H9 (cell line): ENCODE results near the gene CAMSAP2. TPM values are rescaled to one million over a fixed set of nuclear protein-coding genes. Genes with fewer than 3 reads are reported as not detected.

ENCODE experiments used
- DNase-seq: peaks from one replicate; pipeline ENCODE4 v3.0.0-alpha.2; 2017
- H2AFZ ChIP-seq: one replicate; pipeline ENCODE4 v1.6.1; 2013; ENCODE audit warnings: mild to moderate bottlenecking, low read length, control low read depth, moderate library complexity
- H2AK5ac ChIP-seq: 2 replicates; pipeline ENCODE4 v1.6.1; 2013; ENCODE audit warnings: low read length, control low read depth, mixed read lengths; ENCODE audit not compliant: insufficient read length
- H2BK120ac ChIP-seq: one replicate; pipeline ENCODE4 v1.6.1; 2013; ENCODE audit warnings: low read depth, mild to moderate bottlenecking, low read length, control low read depth, inconsistent platforms; ENCODE audit not compliant: poor library complexity, severe bottlenecking
- H2BK12ac ChIP-seq: 2 replicates; pipeline ENCODE4 v1.6.1; 2013; ENCODE audit warnings: low read length, control low read depth, mixed read lengths, low read depth; ENCODE audit not compliant: insufficient read length
- H2BK15ac ChIP-seq: 2 replicates; pipeline ENCODE4 v1.6.1; 2013; ENCODE audit warnings: low read depth, low read length, control low read depth
- H2BK20ac ChIP-seq: one replicate; pipeline ENCODE4 v1.6.1; 2013; ENCODE audit warnings: low read depth, mild to moderate bottlenecking, low read length, control low read depth, inconsistent platforms; ENCODE audit not compliant: poor library complexity, severe bottlenecking
- H2BK5ac ChIP-seq: 2 replicates; pipeline ENCODE4 v1.6.1; 2013; ENCODE audit warnings: low read length, control low read depth, mixed read lengths; ENCODE audit not compliant: insufficient read length
- H3K14ac ChIP-seq: 2 replicates; pipeline ENCODE4 v1.6.1; 2013; ENCODE audit warnings: low read length, control low read depth; ENCODE audit not compliant: insufficient read depth
- H3K18ac ChIP-seq: 2 replicates; pipeline ENCODE4 v1.6.1; 2013; ENCODE audit warnings: low read depth, mild to moderate bottlenecking, mixed read lengths, low read length, control low read depth; ENCODE audit not compliant: insufficient read length
- H3K23ac ChIP-seq: 2 replicates; pipeline ENCODE4 v1.6.1; 2013; ENCODE audit warnings: low read length, control low read depth, mixed read lengths, low read depth; ENCODE audit not compliant: insufficient read length
- H3K23me2 ChIP-seq: 2 replicates; pipeline ENCODE4 v1.6.1; 2013; ENCODE audit warnings: low read depth, mild to moderate bottlenecking, mixed read lengths, low read length, control low read depth; ENCODE audit not compliant: insufficient read length, poor library complexity, severe bottlenecking
- H3K27ac ChIP-seq: 2 replicates; pipeline ENCODE4 v1.5.1; 2013; ENCODE audit warnings: low read length, control low read depth, mixed read lengths, low read depth; ENCODE audit not compliant: insufficient read length
- H3K27me3 ChIP-seq: 2 replicates; pipeline ENCODE4 v1.6.1; 2013; ENCODE audit warnings: low read length, control low read depth, inconsistent platforms; ENCODE audit not compliant: insufficient read depth
- H3K4ac ChIP-seq: 2 replicates; pipeline ENCODE4 v1.6.1; 2013; ENCODE audit warnings: low read depth, mild to moderate bottlenecking, control low read depth, inconsistent platforms, low read length, moderate library complexity
- H3K4me1 ChIP-seq: 2 replicates; pipeline ENCODE4 v1.6.1; 2013; ENCODE audit warnings: low read length, control low read depth, inconsistent platforms; ENCODE audit not compliant: insufficient read depth
- H3K4me2 ChIP-seq: 2 replicates; pipeline ENCODE4 v1.6.1; 2013; ENCODE audit warnings: low read length, control low read depth, mixed read lengths; ENCODE audit not compliant: insufficient read length, insufficient read depth
- H3K56ac ChIP-seq: 2 replicates; pipeline ENCODE4 v1.6.1; 2013; ENCODE audit warnings: low read depth, mild to moderate bottlenecking, mixed read lengths, low read length, control low read depth; ENCODE audit not compliant: insufficient read length
- H3K79me1 ChIP-seq: 2 replicates; pipeline ENCODE4 v1.6.1; 2013; ENCODE audit warnings: low read depth, mild to moderate bottlenecking, moderate library complexity, low read length, control low read depth, inconsistent platforms; ENCODE audit not compliant: insufficient read depth, poor library complexity, severe bottlenecking
- H3K79me2 ChIP-seq: 2 replicates; pipeline ENCODE4 v1.6.1; 2013; ENCODE audit warnings: low read length, control low read depth, inconsistent platforms; ENCODE audit not compliant: insufficient read depth
- H3K9ac ChIP-seq: 2 replicates; pipeline ENCODE4 v1.6.1; 2013; ENCODE audit warnings: low read length, control low read depth, mixed read lengths; ENCODE audit not compliant: insufficient read length; ENCODE audit errors: extremely low read depth
- H3K9me3 ChIP-seq: one replicate; pipeline ENCODE4 v1.6.1; 2013; ENCODE audit warnings: low read depth, low read length, inconsistent platforms; ENCODE audit not compliant: control insufficient read depth
- H3T11ph ChIP-seq: one replicate; pipeline ENCODE4 v1.6.1; 2013; ENCODE audit warnings: mild to moderate bottlenecking, low read length, control low read depth, inconsistent platforms
- H4K20me1 ChIP-seq: one replicate; pipeline ENCODE4 v1.6.1; 2013; ENCODE audit not compliant: control insufficient read depth, insufficient read length, insufficient read depth
- H4K5ac ChIP-seq: 2 replicates; pipeline ENCODE4 v1.6.1; 2013; ENCODE audit warnings: low read depth, mild to moderate bottlenecking, mixed read lengths, low read length, control low read depth; ENCODE audit not compliant: insufficient read length
- H4K8ac ChIP-seq: replicated peaks from 2 replicates; pipeline ENCODE4 v1.6.1; 2013; ENCODE audit warnings: low read length, control low read depth, mixed read lengths, low read depth; ENCODE audit not compliant: insufficient read length
- H4K91ac ChIP-seq: 2 replicates; pipeline ENCODE4 v1.6.1; 2013; ENCODE audit warnings: low read depth, mild to moderate bottlenecking, moderate library complexity, mixed read lengths, low read length, control low read depth; ENCODE audit not compliant: insufficient read length
- H3K27ac Mint-ChIP-seq, 3 experiments: 2 replicates in 2 of 3; 3 replicates in 1 of 3; pipeline ENCODE4 v1.8.0; 2020 to 2021; ENCODE audit warnings: mixed read lengths in 3 of 3, mild to moderate bottlenecking in 1 of 3, moderate library complexity in 1 of 3
- H3K27me3 Mint-ChIP-seq: 2 replicates; pipeline ENCODE4 v1.8.0; 2021; ENCODE audit warnings: low read depth, mild to moderate bottlenecking, moderate library complexity, mixed read lengths
- H3K36me3 Mint-ChIP-seq, 3 experiments: 2 replicates in 2 of 3; 3 replicates in 1 of 3; pipeline ENCODE4 v1.8.0; 2020 to 2021; ENCODE audit warnings: low read depth in 3 of 3, mixed read lengths in 3 of 3; ENCODE audit not compliant: insufficient read depth in 1 of 3
- H3K4me1 Mint-ChIP-seq, 2 experiments: 2 replicates each; pipeline ENCODE4 v1.8.0; 2020; ENCODE audit warnings: mixed read lengths in 2 of 2
- H3K4me3 Mint-ChIP-seq, 2 experiments: 2 replicates in 1 of 2; 3 replicates in 1 of 2; pipeline ENCODE4 v1.8.0; 2020 to 2021; ENCODE audit warnings: mild to moderate bottlenecking in 2 of 2, mixed read lengths in 2 of 2, moderate library complexity in 1 of 2
- H3K9me3 Mint-ChIP-seq, 2 experiments: 2 replicates in 1 of 2; 3 replicates in 1 of 2; pipeline ENCODE4 v1.8.0; 2020; ENCODE audit warnings: mild to moderate bottlenecking in 2 of 2, mixed read lengths in 2 of 2, moderate library complexity in 1 of 2
- WGBS: extraction: QIAGEN DNeasy Blood & Tissue Kit; methylation state at CpG from one replicate; pipeline ENCODE4 v1.1.7; 2013; ENCODE audit warnings: missing lambda C conversion rate, low lambda C conversion rate, mixed read lengths; ENCODE audit not compliant: insufficient read length; ENCODE audit errors: extremely low coverage; 5-methylcytosine and 5-hydroxymethylcytosine counted together
- total RNA-seq: library from RNA; stranded (reverse); gene quantifications from 2 replicates; pipeline ENCODE4 v1.2.1, GENCODE V29; 2021
- TF ChIP-seq, protein P1 (sequence below): fragments of 200-600 bp; sonication (generic); conservative IDR thresholded peaks from 3 replicates; pipeline ENCODE4 v1.8.0; 2021; ENCODE audit warnings: antibody characterized with exemption, mild to moderate bottlenecking

Gene CAMSAP2
- total RNA-seq, 1 experiment from 2014 or later: 33.7 TPM

GRCh38 chr1:200896531-200897196, 158.0 kb downstream of the CAMSAP2 start:
- H3K9me3 Mint-ChIP-seq: no peaks in the 10 kb centered on the region; a peak in 1 of 5 replicates
- H2BK5ac ChIP-seq: no peak overlapping the region
- peak overlapping the region in 1 of 2 experiments; percentile 53; a peak in 2 of 5 replicates for H3K4me3 Mint-ChIP-seq
- H4K91ac ChIP-seq: no peak overlapping the region
- H3K23ac ChIP-seq: no peak overlapping the region
- no peak overlapping the region for H3K14ac ChIP-seq
- H4K5ac ChIP-seq: no peak overlapping the region
- H3K79me2 ChIP-seq: peaks cover 22% of the 10 kb centered on the region; the same call in 1 of the 2 replicates
- H3K4me2 ChIP-seq: no peak overlapping the region
- peaks cover 7% of the 10 kb centered on the region for H3K79me1 ChIP-seq
- no peak overlapping the region for H3K4ac ChIP-seq
- H3K27me3 ChIP-seq: no peaks in the 10 kb centered on the region
- H3K36me3 Mint-ChIP-seq: peaks cover 20 to 38% (median 37%) of the 10 kb centered on the region in 3 experiments; a peak in 6 of 7 replicates
- no peak overlapping the region for H3K27ac ChIP-seq
- no CpG with 5 or more reads among the region's 10 CpGs for WGBS
- no peak overlapping the region for H3K56ac ChIP-seq
- TF ChIP-seq, protein P1, sequence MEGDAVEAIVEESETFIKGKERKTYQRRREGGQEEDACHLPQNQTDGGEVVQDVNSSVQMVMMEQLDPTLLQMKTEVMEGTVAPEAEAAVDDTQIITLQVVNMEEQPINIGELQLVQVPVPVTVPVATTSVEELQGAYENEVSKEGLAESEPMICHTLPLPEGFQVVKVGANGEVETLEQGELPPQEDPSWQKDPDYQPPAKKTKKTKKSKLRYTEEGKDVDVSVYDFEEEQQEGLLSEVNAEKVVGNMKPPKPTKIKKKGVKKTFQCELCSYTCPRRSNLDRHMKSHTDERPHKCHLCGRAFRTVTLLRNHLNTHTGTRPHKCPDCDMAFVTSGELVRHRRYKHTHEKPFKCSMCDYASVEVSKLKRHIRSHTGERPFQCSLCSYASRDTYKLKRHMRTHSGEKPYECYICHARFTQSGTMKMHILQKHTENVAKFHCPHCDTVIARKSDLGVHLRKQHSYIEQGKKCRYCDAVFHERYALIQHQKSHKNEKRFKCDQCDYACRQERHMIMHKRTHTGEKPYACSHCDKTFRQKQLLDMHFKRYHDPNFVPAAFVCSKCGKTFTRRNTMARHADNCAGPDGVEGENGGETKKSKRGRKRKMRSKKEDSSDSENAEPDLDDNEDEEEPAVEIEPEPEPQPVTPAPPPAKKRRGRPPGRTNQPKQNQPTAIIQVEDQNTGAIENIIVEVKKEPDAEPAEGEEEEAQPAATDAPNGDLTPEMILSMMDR: no peak
- H3K23me2 ChIP-seq: peaks cover 17% of the 10 kb centered on the region
- no peak overlapping the region for H3K9ac ChIP-seq
- no peak overlapping the region for H2AFZ ChIP-seq
- H2BK120ac ChIP-seq: no peak overlapping the region
- H3T11ph ChIP-seq: no peak overlapping the region
- no peaks in the 10 kb centered on the region for H3K27me3 Mint-ChIP-seq
- no peak overlapping the region for H2BK12ac ChIP-seq
- H4K8ac ChIP-seq: no peak overlapping the region
- no peak overlapping the region for H2AK5ac ChIP-seq
- peaks cover 2% of the 10 kb centered on the region for H4K20me1 ChIP-seq
- no peak overlapping the region for H2BK20ac ChIP-seq
- no peak overlapping the region for H3K18ac ChIP-seq
- no peak overlapping the region for H2BK15ac ChIP-seq
- H3K4me1 ChIP-seq: peaks cover 18% of the 10 kb centered on the region; the same call in 1 of the 2 replicates
- no peak for DNase-seq
- H3K9me3 ChIP-seq: no peaks in the 10 kb centered on the region
- peak overlapping the region in 2 of 3 experiments; percentile 40 to 89; a peak in 4 of 7 replicates for H3K27ac Mint-ChIP-seq
- H3K4me1 Mint-ChIP-seq: peaks cover 53 to 59% of the 10 kb centered on the region in 2 experiments
